WTC11 (cell line): ENCODE data around the gene ACOT9. TPM values are rescaled to one million over a fixed set of nuclear protein-coding genes. Genes with fewer than 3 reads are reported as not detected.

Experiments used
- ATAC-seq: fragments of 200-7000 bp; cut with Tn5 transposase; 2 replicates; pipeline ENCODE4 v1.10.0; 2021; ENCODE audit warnings: mild to moderate bottlenecking, moderate library complexity
- CTCF ChIA-PET: fragments of 300-600 bp; sonication (Branson Sonifier 250); formaldehyde crosslinking; loops from one replicate; lab custom pipeline; 2021; ENCODE audit warnings: antibody characterized with exemption; lab: Charles Lee
- POLR2A ChIA-PET: fragments of 350-600 bp; sonication (Branson Sonifier 250); formaldehyde crosslinking; loops from one replicate; lab custom pipeline; 2021; ENCODE audit warnings: antibody characterized with exemption; lab: Charles Lee
- DNase-seq: peaks from one replicate; pipeline ENCODE4 v3.0.0; 2021; ENCODE audit warnings: low spot score
- H3K27ac Mint-ChIP-seq: 2 replicates; pipeline ENCODE4 v1.8.0; 2021; ENCODE audit warnings: mixed read lengths
- H3K27me3 Mint-ChIP-seq: 2 replicates; pipeline ENCODE4 v1.8.0; 2021; ENCODE audit warnings: low read depth, mild to moderate bottlenecking, moderate library complexity, mixed read lengths
- H3K36me3 Mint-ChIP-seq: 2 replicates; pipeline ENCODE4 v1.8.0; 2021; ENCODE audit warnings: mixed read lengths
- H3K4me1 Mint-ChIP-seq: 2 replicates; pipeline ENCODE4 v1.8.0; 2022; ENCODE audit warnings: mixed read lengths
- H3K4me3 Mint-ChIP-seq: 2 replicates; pipeline ENCODE4 v1.8.0; 2021; ENCODE audit warnings: mild to moderate bottlenecking, moderate library complexity, mixed read lengths
- H3K9me3 Mint-ChIP-seq: 2 replicates; pipeline ENCODE4 v1.8.0; 2021; ENCODE audit warnings: mixed read lengths
- ATF1 ChIP-seq: sonication (generic); formaldehyde crosslinking; IDR thresholded peaks from 2 replicates; pipeline ENCODE4 v1.8.1; 2023; ENCODE audit warnings: mild to moderate bottlenecking, moderate library complexity, missing genetic modification reagents
- ATF3 ChIP-seq: sonication (generic); formaldehyde crosslinking; conservative IDR thresholded peaks from 2 replicates; pipeline ENCODE4 v1.8.1; 2022; ENCODE audit warnings: mild to moderate bottlenecking, missing genetic modification reagents
- CTCF ChIP-seq: fragments of 200-600 bp; IDR thresholded peaks from 2 replicates; pipeline ENCODE4 v1.8.0; 2022; ENCODE audit warnings: antibody characterized with exemption
- E2F1 ChIP-seq: sonication (generic); formaldehyde crosslinking; IDR thresholded peaks from 2 replicates; pipeline ENCODE4 v1.8.0; 2022; ENCODE audit warnings: mild to moderate bottlenecking, missing genetic modification reagents
- IRF1 ChIP-seq: sonication (generic); formaldehyde crosslinking; IDR thresholded peaks from 2 replicates; pipeline ENCODE4 v1.8.0; 2023; ENCODE audit warnings: missing genetic modification reagents
- KAT7 ChIP-seq: sonication (generic); formaldehyde crosslinking; IDR thresholded peaks from 2 replicates; pipeline ENCODE4 v1.8.1; 2023; ENCODE audit warnings: missing genetic modification reagents, mild to moderate bottlenecking, borderline replicate concordance
- MXD4 ChIP-seq: fragments of 250-450 bp; sonication (Bioruptor Pico); IDR thresholded peaks from 2 replicates; pipeline ENCODE4 v1.8.0; 2021; ENCODE audit warnings: mild to moderate bottlenecking, moderate library complexity, borderline replicate concordance
- RELA ChIP-seq: sonication (generic); formaldehyde crosslinking; IDR thresholded peaks from 2 replicates; pipeline ENCODE4 v1.8.1; 2022; ENCODE audit warnings: missing genetic modification reagents, mild to moderate bottlenecking, borderline replicate concordance
- SMAD3 ChIP-seq: sonication (generic); formaldehyde crosslinking; IDR thresholded peaks from 2 replicates; pipeline ENCODE4 v1.8.0; 2022; ENCODE audit warnings: missing genetic modification reagents, mild to moderate bottlenecking, borderline replicate concordance
- TCF7 ChIP-seq: sonication (generic); formaldehyde crosslinking; IDR thresholded peaks from 2 replicates; pipeline ENCODE4 v1.8.0; 2022; ENCODE audit warnings: mild to moderate bottlenecking, low read depth, missing genetic modification reagents, moderate library complexity
- ZBTB21 ChIP-seq: sonication (generic); formaldehyde crosslinking; IDR thresholded peaks from 2 replicates; pipeline ENCODE4 v1.8.1; 2023; ENCODE audit warnings: mild to moderate bottlenecking, missing genetic modification reagents, borderline replicate concordance
- ZNF416 ChIP-seq: fragments of 250-450 bp; sonication (Bioruptor Pico); IDR thresholded peaks from 2 replicates; pipeline ENCODE4 v1.9.0; 2021; ENCODE audit warnings: mild to moderate bottlenecking, inconsistent platforms
- ZNF671 ChIP-seq: fragments of 250-450 bp; sonication (Bioruptor Pico); IDR thresholded peaks from 2 replicates; pipeline ENCODE4 v1.8.0; 2021; ENCODE audit warnings: mild to moderate bottlenecking
- total RNA-seq: library from RNA; stranded (reverse); gene quantifications from 3 replicates; pipeline ENCODE4 v1.2.3, GENCODE V29; 2021
- TF ChIP-seq, protein P1 (sequence below): sonication (generic); formaldehyde crosslinking; IDR thresholded peaks from 2 replicates; pipeline ENCODE4 v1.8.1; 2022; ENCODE audit warnings: low read depth, mild to moderate bottlenecking, moderate library complexity, missing genetic modification reagents, borderline replicate concordance

Gene ACOT9
- total RNA-seq, 1 experiment from 2014 or later = 29.3 TPM

DNA sequence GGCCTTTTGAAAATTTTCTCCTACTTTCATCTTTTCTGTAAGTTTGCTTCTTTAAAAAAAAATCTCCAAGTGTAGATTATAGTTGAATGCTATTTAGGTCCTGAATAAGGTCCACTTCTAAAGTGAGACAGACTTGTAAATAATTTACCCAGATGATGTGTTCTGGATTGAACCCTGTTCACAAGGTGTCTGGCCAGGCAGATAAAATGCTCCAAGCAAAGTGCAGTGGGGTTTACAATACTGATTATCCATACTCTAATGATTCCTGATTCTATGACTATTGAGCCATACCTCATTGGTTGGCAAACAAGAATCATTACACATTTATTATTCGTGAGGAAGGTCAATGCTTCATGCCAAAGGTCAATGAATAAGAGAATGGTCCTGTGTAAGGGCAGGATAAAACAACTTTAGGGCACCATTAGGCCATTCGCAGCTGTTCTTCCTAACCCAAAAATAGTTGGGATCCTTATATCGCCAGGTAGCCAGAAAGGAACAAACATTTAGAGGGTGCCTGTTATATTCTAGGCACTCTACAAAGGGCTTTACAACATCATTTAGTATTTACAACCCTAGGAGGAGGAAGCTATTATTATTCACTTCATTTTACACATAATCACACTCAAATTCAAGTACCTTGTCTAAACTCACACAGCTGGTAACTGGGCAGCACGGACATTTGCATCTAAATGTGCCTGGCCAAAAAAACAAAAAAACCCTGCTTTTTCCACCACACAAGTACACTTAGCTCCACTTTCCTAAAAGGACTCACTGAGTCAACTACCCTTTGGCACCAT lies 21.3 kb upstream of the ACOT9 start:
- TF ChIP-seq ATF1 (no peak), E2F1 (CRISPR knock-in tag) (no peak), SMAD3 (CRISPR knock-in tag) (no peak), TCF7 (no peak), RELA (no peak), IRF1 (CRISPR knock-in tag) (no peak), ZBTB21 (CRISPR knock-in tag) (no peak), KAT7 (no peak), ATF3 (no peak)
- TF ChIP-seq, protein P1, sequence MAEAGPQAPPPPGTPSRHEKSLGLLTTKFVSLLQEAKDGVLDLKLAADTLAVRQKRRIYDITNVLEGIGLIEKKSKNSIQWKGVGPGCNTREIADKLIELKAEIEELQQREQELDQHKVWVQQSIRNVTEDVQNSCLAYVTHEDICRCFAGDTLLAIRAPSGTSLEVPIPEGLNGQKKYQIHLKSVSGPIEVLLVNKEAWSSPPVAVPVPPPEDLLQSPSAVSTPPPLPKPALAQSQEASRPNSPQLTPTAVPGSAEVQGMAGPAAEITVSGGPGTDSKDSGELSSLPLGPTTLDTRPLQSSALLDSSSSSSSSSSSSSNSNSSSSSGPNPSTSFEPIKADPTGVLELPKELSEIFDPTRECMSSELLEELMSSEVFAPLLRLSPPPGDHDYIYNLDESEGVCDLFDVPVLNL (CRISPR knock-in tag) = no peak
- ATAC-seq (no peak), DNase-seq (no peak)
- no peak overlapping the region for H3K27ac Mint-ChIP-seq
- CTCF ChIA-PET = interaction anchor here (0.5 to 1.1 kb wide), 2 partner anchors 18 to 165 kb away, joined by 3 to 4 read pairs; partner anchors contain the start of gene SAT1
- POLR2A ChIA-PET = no interaction called here
- H3K4me1 Mint-ChIP-seq = peaks cover 15% of the 10 kb centered on the region
- H3K9me3 Mint-ChIP-seq = no peaks in the 10 kb centered on the region
- no peak overlapping the region for H3K4me3 Mint-ChIP-seq
- H3K36me3 Mint-ChIP-seq = no peaks in the 10 kb centered on the region
- peaks cover 26% of the 10 kb centered on the region for H3K27me3 Mint-ChIP-seq

GRCh38 chrX:23759821-23760220 lies 16.7 kb upstream of the ACOT9 start:
- DNase-seq (no peak), ATAC-seq (no peak)
- H3K4me3 Mint-ChIP-seq = no peak overlapping the region
- no peaks in the 10 kb centered on the region for H3K36me3 Mint-ChIP-seq
- POLR2A ChIA-PET = no interaction called here
- no peak overlapping the region for H3K27ac Mint-ChIP-seq
- TF ChIP-seq E2F1 (CRISPR knock-in tag) (no peak), ZNF671 (CRISPR knock-in tag) (no peak), MXD4 (no peak)
- TF ChIP-seq, all 79 proteins: peak for 0
- Mint-ChIP-seq H3K4me1 (peaks cover 8% of the 10 kb centered on the region), H3K27me3 (peaks cover 14% of the 10 kb centered on the region), H3K9me3 (no peaks in the 10 kb centered on the region)
- CTCF ChIA-PET = interaction anchor here (3.3 kb wide), 1 partner anchor 142 kb away, joined by 19 read pairs; no protein-coding TSS in a partner anchor

- ChIA-PET POLR2A (no interaction called here), CTCF (no interaction called here)
- peak; percentile 56 for DNase-seq
- TF ChIP-seq ZNF416 = no peak
- peak; percentile 33; the same call in 1 of the 2 replicates for TF ChIP-seq CTCF
- Mint-ChIP-seq H3K9me3 (no peaks in the 10 kb centered on the region), H3K4me1 (no peaks in the 10 kb centered on the region), H3K27me3 (no peaks in the 10 kb centered on the region), H3K36me3 (no peaks in the 10 kb centered on the region), H3K4me3 (no peak overlapping the region), H3K27ac (no peak overlapping the region)
- no peak for ATAC-seq
Measured at GRCh38 chrX:23756165-23756564, 13.1 kb upstream of the ACOT9 start.
